Measurements from ENCODE around the gene UGT1A7.

UGT1A7 gene

DNA sequence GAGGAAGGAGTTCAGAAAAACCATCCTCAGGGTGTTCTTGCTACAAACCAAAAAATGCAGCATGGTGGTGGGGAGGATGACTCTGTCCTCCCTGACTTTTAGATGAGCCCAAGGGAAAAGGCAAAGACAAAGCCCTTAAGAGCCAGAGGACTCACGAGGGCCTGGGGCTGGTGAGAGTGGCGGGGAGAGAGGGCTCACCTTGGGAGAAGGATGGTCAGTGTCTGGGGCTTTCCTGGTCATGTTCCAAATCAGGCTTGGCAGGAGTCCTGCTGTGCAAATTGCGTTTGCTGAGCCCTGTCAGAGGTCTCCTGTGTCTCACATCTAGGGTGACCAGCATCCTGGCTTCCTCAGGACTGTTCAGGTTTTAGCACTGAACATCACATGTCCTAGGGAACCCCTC lies 83.1 kb downstream of the UGT1A7 start:
- DNase-seq = no peak

DNA sequence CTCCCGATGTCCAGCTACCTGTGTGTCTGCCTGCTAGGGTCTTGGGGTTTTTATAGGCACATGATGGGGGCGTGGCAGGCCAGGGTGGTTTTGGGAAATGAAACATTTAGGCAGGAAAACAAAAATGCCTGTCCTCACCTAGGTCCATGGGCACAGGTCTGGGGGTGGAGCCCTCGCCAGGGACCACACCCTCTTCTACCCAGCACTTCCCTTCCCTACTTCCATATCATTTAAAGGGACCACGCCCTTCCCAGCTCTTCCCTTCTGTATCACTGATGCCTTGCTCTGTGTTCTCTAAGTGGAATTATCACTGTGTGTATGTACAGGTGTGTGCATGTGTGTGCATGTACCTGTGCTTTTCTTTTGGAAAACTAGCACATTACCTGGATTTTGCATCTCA lies 84.7 kb downstream of the UGT1A7 start:
- DNase-seq = no peak

DNA sequence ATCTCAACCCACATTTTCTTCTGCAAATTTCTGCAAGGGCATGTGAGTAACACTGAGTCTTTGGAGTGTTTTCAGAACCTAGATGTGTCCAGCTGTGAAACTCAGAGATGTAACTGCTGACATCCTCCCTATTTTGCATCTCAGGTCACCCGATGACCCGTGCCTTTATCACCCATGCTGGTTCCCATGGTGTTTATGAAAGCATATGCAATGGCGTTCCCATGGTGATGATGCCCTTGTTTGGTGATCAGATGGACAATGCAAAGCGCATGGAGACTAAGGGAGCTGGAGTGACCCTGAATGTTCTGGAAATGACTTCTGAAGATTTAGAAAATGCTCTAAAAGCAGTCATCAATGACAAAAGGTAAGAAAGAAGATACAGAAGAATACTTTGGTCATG lies 86.4 kb downstream of the UGT1A7 start:
- no peak for DNase-seq

DNA sequence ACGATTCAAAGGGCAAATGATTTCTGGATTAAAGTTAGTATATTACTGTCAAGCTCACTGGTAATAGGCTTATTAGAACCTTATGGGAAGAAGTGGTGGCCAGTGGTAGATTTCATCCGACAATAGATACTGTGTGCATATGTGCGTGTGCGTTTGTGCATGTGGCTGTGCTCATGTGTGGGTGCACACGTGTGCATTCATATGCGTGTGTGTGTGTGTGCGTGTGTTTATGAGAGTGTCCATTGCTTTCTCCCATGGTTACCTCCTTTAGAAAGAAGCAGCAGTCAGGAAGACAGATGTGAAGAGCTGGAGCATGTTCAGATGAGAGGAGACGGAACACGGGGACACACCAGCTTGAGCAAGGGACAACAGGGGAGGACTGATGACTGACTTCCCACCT lies 87.6 kb downstream of the UGT1A7 start:
- no peak for DNase-seq

DNA sequence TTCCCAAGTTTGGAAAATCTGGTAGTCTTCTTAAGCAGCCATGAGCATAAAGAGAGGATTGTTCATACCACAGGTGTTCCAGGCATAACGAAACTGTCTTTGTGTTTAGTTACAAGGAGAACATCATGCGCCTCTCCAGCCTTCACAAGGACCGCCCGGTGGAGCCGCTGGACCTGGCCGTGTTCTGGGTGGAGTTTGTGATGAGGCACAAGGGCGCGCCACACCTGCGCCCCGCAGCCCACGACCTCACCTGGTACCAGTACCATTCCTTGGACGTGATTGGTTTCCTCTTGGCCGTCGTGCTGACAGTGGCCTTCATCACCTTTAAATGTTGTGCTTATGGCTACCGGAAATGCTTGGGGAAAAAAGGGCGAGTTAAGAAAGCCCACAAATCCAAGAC lies 90.5 kb downstream of the UGT1A7 start:
- DNase-seq = no peak

DNA sequence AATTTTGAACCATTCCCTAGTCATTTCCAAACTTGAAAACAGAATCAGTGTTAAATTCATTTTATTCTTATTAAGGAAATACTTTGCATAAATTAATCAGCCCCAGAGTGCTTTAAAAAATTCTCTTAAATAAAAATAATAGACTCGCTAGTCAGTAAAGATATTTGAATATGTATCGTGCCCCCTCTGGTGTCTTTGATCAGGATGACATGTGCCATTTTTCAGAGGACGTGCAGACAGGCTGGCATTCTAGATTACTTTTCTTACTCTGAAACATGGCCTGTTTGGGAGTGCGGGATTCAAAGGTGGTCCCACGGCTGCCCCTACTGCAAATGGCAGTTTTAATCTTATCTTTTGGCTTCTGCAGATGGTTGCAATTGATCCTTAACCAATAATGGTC lies 90.9 kb downstream of the UGT1A7 start:
- DNase-seq = no peak

DNA sequence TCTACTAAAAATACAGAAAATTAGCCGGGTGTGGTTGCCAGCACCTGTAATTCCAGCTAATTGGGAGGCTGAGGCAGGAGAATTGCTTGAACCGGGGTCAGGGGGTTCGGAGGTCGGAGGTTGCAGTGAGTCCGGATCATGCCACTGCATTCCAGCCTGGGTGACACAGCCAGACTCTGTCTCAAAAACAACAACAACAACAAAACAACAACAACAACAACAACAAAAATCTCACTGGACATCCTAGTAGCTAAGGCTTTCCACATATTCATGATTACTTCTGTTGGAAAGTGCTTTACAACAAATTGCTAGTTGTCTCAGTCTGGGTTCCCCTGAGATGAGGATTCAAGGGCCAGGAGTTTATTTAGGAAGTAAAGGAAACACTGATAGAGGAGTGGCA lies 92.2 kb downstream of the UGT1A7 start:
- no peak for DNase-seq

DNA sequence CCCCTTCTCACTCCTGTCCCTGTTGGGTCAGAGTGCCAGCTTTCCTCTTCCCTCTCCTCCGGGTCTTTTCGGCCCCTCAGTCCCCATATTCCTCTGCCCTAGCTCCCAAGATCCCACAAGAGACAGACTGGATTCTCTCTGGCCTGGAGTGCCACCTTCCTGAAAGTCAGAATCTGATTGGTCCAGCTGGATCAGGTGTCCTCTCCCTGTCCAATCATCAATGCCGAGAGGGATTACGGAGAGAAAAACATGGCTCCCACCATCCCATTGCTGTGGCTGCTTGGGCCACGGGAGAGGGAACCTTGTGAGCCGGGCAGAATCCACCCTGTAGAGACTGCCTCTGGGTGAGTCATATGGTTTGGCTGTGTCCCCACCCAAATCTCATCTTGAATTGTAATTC lies 93.7 kb downstream of the UGT1A7 start:
- no peak for DNase-seq

DNA sequence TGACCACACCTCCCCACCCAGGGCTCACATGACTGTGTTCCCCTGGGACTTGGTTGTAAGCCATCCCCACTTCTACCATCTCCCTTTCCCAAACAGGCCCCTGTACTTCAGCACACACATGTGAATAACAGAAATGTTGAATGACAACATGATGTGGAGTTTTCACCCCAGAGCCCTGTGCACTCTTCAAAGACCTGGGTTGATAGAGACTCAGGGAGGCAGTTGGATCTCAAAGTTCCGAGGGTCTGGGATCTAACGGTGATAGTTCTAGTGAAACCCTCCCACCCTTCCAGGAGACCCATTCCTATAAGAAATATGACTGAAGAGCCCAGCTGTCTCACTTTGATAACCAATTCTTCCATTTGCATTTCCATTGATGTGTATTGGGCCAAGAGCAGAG lies 96.3 kb downstream of the UGT1A7 start, which contains the start of gene MROH2A:
TSS of gene MROH2A (plus strand) at position 301 of the 400 bp plus-strand sequence. CDS start 1,029 bp downstream, outside the sequence.
- no peak for DNase-seq

DNA sequence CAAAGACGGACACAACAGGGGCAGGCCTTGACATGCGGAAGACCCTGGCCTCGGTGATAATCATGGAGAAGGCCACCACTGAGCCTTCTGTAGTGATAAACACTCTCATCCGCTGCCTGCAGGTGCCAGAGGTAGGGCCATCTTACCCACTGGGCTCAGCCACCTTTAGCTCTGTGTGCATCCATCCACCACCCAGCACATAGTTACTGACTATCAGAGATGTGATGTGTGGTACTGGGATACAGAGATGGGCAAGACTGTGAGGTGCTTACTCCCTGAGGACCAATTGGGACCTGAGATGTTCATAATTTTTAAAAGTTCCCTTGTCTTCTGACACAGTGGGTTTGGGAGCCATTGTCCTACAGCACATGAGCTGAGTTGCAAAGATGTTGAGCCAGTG lies 98.0 kb downstream of the UGT1A7 start:
- no peak for DNase-seq

DNA sequence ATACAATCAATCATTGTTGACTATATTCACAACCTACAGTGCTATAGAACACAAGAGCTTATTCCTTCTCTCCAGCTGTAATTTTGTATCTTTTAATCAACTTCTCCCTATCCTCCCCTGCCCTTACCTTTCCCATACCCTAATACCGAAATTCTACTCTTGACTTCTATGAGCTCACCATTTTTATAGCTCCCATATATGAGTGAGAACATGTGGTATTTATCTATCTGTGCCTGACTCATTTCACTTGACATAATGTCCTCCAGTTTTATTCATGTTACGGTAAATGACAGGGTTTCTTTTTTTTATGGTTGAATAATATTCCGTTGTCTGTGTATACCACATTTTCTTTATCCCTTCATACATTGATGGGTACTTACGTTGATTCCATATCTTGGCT lies 99.1 kb downstream of the UGT1A7 start:
- DNase-seq = no peak

DNA sequence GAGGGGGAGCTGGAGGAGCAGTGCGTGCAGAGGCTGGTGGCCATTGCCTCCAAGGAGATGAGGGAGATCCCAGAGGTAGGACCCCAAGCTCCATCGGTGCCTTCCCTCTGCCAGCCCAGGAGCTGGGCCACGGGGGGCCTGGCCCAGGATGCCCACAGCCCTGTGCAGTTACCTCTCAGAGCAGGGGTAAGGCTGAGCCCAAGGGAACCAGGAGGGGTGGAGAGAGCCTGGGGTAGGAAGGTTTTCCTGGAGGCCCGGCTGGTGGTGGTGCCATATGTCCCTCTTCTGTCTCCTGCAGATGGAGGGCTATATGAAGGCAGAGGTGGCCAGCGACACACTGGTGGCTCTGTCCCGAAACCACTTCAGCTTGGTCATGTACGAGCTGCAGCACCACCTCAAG lies 107.9 kb downstream of the UGT1A7 start:
- no peak for DNase-seq

DNA sequence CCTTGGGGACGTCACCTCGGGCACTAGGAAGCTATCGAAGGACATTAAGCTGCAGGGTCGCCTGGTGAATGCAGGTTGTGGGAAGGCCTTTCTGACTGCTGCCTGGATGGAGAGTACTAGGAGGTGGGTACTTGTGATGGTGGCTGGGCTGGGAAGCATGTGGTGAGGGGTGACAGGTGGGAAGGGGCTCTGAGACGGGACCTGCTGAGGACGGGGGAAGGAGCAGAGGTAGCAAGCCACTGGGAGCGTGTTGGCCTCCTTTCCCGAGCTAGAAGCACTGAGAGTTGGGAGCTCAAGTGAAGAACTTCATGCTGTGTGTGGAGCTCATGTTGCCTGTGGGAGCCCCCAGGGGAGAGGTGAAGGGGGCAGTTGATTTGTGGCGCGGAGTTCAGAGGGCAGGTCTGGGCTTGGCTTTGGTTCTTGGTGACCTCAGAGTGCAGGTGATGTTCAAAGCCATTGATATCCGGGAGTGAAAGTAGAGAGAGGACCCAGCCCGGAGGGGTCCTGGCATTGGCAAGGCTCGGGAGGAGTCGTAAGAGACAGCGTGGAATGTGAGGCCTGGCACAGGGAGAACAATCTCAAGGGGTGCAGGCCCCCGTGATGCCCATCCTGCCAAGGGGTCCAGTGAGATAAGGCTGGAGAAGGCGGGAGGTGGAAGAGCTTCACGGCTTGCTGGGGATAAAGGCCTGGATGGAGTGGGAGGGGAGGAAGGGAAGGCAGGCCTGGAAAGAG lies 109.6 kb downstream of the UGT1A7 start:
- DNase-seq = no peak

DNA sequence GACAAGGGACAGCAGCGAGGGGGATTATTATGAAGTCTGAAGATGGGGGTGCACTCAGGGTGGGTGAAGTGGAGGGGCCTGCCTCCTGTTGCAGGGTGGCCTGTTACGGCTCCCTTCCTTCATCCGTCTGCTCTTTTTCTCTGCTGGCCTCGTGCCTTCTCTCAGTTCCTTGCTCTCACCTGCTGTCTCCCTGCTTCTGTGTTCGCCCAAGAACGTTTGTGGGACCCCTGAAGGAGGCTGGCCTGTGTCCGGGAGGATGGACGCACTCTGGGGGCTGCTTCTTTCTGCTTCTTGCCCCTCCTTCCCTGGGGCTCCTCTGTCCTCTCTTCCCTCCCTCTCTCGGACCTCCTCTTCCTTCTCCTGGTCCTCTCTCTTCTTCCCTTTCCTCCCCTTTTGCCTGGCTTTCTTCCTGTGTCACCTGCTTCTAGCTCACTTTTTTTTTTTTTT lies 110.2 kb downstream of the UGT1A7 start:
- DNase-seq = no peak

DNA sequence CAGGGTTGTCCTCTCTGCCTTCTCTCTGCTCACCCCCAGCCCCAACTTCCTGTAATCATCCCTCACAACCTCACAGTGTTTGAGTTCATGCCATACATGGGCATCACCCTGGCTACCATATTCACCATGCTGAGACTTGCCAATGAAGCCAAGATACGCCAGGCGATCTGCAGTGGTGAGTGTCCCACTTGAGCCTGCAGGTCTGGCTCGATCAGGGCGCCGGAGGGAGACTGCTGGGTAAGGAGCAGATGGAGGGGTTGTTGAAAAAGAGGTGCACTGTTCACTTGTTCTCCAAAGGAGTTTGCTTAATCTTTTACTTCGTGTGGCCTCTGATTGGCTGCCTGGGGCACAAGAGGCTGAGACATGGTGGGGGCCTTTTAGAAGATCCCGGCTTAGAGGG lies 111.0 kb downstream of the UGT1A7 start:
- DNase-seq = no peak

DNA sequence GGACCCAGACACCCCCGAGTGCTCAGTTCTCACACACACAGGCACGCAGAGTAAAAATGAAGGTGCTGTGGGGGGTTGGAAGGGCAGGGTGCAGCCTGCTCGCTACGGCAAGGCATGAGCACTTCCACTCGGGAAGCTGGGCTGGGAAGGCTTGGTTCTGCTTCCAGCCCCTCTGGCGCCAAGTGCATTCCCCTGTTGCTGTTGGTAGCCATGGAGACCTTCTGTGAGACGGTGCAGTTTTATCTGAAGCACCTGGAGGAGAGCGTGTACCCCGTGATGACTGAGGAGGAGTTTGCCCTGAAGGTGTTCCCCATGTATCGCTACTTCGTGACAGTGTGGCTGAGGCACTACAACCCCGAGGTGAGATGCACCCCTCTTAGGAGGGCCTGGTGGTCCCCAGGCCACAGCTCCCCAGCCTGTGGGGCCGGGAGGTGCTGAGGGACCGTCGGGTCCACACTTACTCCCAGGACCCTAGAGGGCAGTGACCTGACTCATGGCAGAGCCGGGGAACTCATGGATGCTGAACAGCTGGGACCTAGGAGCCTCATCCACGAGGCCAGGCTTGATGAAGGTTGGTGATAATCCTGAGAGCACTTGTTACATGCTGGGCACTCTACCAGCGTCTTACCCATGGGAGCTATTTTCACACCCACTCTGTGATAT lies 111.9 kb downstream of the UGT1A7 start:
- DNase-seq = no peak

DNA sequence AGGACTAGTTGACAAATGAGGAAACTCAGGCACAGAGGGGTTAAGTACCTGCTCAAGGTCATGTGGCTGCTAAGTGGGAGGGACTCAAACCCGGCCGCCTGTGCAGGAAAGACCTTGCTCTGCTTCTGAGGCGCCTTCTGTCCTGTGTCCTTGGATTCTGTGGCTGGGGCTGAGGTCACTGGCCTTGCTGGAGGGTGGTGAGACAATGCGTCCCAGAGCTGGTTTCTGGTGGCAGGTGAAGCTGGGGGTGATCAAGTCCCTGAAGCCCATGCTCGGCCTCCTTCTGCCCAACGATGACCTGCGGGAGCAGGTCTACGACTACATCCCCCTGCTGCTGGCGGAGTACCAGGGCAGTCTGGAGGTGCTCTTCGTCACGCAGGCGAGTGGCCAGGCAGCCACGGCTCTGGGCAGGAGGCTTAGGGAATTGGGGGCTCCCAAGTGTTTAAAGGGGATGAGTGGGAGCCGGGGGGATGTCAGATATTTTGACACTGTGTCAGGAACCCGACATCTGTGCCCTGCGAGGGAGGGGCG lies 112.5 kb downstream of the UGT1A7 start:
- DNase-seq = no peak

DNA sequence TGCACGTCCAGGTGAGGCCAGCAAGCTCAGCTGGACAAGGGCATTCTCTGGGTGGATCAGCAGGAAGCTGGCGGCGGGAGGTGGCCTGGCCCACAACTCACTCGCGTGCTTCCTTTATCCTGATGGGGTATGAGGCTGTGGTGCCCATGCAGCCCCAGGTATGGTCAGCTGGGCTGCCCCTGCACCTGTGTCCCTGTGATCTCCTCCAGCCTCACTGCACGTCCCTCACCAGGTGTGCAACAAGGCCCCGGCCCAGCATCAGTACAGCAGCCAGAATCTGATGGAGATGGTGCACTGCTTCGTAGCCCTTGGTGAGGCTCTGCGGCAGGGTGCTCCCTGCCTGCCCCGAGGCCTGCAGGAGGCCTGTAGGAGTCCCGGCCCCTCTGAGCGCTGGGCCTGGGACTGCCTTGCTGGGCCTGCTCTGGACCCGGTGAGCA lies 114.1 kb downstream of the UGT1A7 start:
- DNase-seq = no peak

DNA sequence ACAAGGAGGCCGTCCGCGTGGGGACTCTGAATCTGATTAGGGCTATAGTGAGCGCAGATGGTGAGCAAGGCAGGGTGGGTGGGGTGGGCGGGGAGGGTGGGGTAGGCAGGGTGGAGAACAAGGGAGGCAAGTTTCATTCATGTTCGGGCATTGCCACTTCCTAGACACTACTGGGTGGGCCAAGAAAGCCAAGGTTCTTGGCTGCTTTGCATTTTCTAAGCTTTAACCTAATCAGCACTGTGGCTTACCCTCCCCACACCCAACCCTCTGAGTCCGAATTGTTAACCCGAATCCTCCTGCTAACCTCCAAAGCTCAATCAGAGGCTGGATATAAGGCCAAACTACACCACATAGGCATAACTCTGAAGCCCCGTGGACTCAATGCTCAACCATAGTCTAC lies 114.6 kb downstream of the UGT1A7 start:
- no peak for DNase-seq

DNA sequence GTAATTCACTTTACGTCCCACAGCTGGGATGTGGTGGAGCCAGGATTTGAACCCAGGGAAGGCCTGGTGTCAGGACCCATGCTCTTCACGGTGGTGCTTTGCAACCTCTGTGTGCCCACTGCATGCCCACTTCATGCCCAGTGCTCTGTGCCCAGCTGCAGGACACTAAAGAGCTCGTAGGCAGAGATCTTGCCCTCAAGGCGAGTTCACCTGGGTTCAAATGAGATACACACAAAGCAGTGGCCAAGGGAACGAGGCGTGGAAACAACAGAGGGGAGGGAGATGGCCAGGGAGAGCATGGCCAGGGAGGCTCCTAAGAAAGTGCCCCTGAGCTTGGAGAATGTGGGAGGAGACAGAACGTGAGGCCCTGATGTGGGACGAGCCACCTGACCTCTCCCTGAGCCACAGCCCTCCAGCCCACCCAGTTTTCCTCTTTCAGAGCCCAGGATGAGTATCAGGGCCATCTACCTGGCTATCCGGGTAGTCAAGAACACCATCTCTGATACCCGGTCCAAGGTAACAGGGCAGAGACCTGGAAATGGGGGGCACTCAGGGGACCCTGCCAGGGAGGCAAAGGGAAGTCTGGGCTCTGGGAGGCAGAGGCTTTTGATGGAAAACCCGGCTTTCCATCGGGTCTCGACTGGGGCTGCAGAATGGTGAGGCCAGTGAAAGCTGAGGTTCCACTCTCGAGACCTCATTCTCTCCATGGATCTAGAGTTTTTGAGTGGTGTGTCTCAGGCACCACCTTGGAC lies 116.8 kb downstream of the UGT1A7 start:
- no peak for DNase-seq

DNA sequence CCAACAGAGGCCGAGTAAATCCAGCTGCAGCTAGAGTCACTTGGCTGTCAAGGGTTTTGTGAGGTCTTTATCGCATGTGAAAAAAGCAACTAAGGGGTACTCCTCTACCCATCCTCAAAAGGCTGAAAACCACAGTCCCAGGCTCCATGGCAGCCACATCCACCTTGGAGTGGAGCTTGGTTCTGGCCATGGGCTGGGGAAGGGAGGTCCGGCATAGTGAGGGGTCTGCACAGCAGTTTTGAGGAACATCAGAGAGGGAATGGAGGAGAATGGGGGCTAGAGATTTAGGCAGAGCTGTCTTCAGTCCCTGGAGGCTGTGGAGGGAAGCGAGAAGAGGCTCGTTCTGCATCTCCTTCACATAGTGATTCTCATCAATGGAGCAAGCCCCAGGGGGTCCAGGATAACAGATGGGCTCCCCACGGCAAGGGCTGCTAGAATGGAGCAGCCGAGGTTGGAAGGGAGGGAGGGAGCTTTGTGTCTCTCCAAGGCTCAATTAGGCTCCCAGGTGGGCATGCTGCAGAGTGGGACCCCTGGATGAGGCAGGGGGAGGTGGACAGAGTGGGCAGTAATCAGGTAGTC lies 117.5 kb downstream of the UGT1A7 start:
- DNase-seq = no peak

DNA sequence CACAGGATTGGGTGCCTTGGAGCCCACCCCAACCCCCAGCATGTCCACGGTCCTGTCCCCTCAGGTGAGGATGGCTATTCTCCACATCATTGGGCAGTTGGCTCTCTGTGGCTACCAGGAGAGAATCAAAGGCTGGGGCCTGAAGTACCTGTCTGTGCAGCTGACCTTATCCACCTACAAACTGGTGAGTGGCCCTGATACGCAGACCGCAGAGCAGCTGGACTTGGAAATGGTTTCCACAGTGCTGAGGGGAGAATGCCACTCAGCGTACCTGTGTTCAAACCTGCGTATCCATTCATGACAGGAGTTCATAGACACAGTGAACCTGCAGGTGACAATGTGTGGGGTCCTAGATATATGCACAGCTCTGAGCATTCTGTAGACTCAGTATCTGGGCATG lies 118.0 kb downstream of the UGT1A7 start:
- DNase-seq = no peak

DNA sequence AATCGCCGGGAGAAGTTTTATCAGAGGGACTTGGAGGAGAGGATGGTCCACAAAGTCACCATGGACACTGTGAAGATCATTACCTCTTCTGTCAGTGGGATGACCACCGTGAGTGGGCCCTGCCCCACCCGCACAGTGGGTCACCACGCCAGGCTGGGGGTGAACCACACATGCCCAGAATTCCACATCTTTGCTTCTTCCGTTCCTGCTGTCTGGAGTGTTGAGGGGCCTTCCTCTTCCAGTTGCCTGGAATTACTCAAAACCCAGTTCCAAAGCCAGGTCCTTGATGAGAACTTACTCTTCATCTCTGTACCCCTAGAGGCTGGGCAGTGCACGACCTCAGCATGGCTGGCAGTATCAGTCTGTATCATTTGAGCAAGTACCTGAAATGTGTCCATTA lies 118.5 kb downstream of the UGT1A7 start:
- DNase-seq = no peak

Measured in central memory CD4-positive, alpha-beta T cell (primary cell).